NB4 (cell line): ENCODE results near the gene SIM2.

Experiments used
- CTCF ChIP-seq: IDR thresholded peaks from one replicate; pipeline ENCODE4 v1.5.1; 2012; ENCODE audit warnings: low read depth, low read length
- MAX ChIP-seq: IDR thresholded peaks from 2 replicates; pipeline ENCODE4 v1.6.1; 2011; ENCODE audit warnings: low read depth, low read length
- MYC ChIP-seq: IDR thresholded peaks from 2 replicates; pipeline ENCODE4 v1.6.1; 2011; ENCODE audit warnings: low read depth, low read length
- POLR2A ChIP-seq: IDR thresholded peaks from 2 replicates; pipeline ENCODE4 v1.6.1; 2011; ENCODE audit warnings: mild to moderate bottlenecking; ENCODE audit not compliant: insufficient read length; ENCODE audit errors: extremely low read depth

- TF ChIP-seq CTCF = no peak
- TF ChIP-seq MYC = no peak
- no peak for TF ChIP-seq POLR2A
- TF ChIP-seq MAX = no peak
Observed at GRCh38 chr21:36691555-36692041, 7.3 kb upstream of the SIM2 start.
